HCT116 (cell line): Measurements from ENCODE around the gene NECAB2. TPM values are rescaled to one million over a fixed set of nuclear protein-coding genes. Genes with fewer than 3 reads are reported as not detected.

ENCODE experiments used
- ATAC-seq: fragments of 200-7000 bp; cut with Tn5 transposase; 2 replicates; pipeline ENCODE4 v1.9.1; 2020; ENCODE audit warnings: mild to moderate bottlenecking, moderate library complexity
- BruUV-seq: library from RNA; stranded (reverse); fragments of 400-500 nt; replicated peaks from 2 replicates; lab custom pipeline; 2021; lab: Mats Ljungman, UMichigan
- CTCF ChIA-PET: fragments of 300-600 bp; sonication (Branson Sonifier 250); formaldehyde crosslinking; loops from one replicate; lab custom pipeline; 2021; ENCODE audit warnings: antibody characterized with exemption; lab: Charles Lee
- POLR2A ChIA-PET: fragments of 300-600, 350-600 bp; sonication (Branson Sonifier 250); formaldehyde crosslinking; loops from one replicate; lab custom pipeline; 2021; ENCODE audit warnings: antibody characterized with exemption; lab: Charles Lee
- RAD21 ChIA-PET, 2 experiments: fragments of 300-600 bp; sonication (Branson Sonifier 250); formaldehyde crosslinking; loops; one replicate each; lab custom pipeline; 2023; ENCODE audit warnings: low total read pairs in 2 of 2; ENCODE audit not compliant: uncharacterized antibody in 2 of 2, unreplicated experiment in 2 of 2, low non-redundant PET in 1 of 2; lab: Charles Lee
- DNase-seq: peaks from one replicate; pipeline ENCODE4 v3.0.0-alpha.2; 2010; ENCODE audit warnings: low read depth, low spot score
- H2AFZ ChIP-seq: fragments of 200-600 bp; shearing (Covaris generic), sonication (generic); 2 replicates; pipeline ENCODE4 v1.6.1; 2017; ENCODE audit warnings: low read depth, mixed run types, mixed read lengths, antibody characterized with exemption, low read length; ENCODE audit not compliant: poor library complexity, severe bottlenecking
- H3K27ac ChIP-seq: 2 replicates; pipeline ENCODE4 v1.5.1; 2012; ENCODE audit warnings: low read depth, low read length
- H3K27me3 ChIP-seq: fragments of 200-600 bp; sonication (generic); 2 replicates; pipeline ENCODE4 v1.6.1; 2016; ENCODE audit warnings: mixed run types, low read length, mixed read lengths; ENCODE audit not compliant: insufficient read depth
- H3K36me3 ChIP-seq, 2 experiments: fragments of 200-500 bp in 1 of 2; fragments of 200-600 bp in 1 of 2; sonication (Bioruptor generic) in 1 of 2; sonication (generic) in 1 of 2; 2 replicates each; pipeline versions ENCODE4 v1.5.1 to v1.6.1; 2014 to 2016; ENCODE audit warnings: low read length in 2 of 2, inconsistent platforms in 1 of 2, mixed read lengths in 1 of 2, mixed run types in 1 of 2; ENCODE audit not compliant: insufficient read depth in 2 of 2, control insufficient read depth in 1 of 2
- H3K4me1 ChIP-seq, 2 experiments: fragments of 200-600 bp in 1 of 2; sonication (generic) in 1 of 2; 2 replicates each; pipeline versions ENCODE4 v1.5.1 to v1.6.1; 2012 to 2017; ENCODE audit warnings: low read length in 2 of 2, inconsistent platforms in 1 of 2, mild to moderate bottlenecking in 1 of 2, mixed read lengths in 1 of 2, mixed run types in 1 of 2, moderate library complexity in 1 of 2; ENCODE audit not compliant: insufficient read depth in 2 of 2, control insufficient read depth in 1 of 2
- H3K4me2 ChIP-seq: fragments of 200-600 bp; sonication (generic); 2 replicates; pipeline ENCODE4 v1.6.1; 2017; ENCODE audit warnings: mixed run types, low read length, mixed read lengths
- H3K4me3 ChIP-seq, 2 experiments: fragments of 200-600 bp in 1 of 2; sonication (generic) in 1 of 2; replicated peaks in 1 of 2; 2 replicates each; pipeline ENCODE4 v1.5.1; 2011 to 2016; ENCODE audit warnings: low read length in 2 of 2, control low read depth in 1 of 2, low read depth in 1 of 2, mild to moderate bottlenecking in 1 of 2, mixed read lengths in 1 of 2, mixed run types in 1 of 2
- H3K79me2 ChIP-seq: fragments of 200-600 bp; sonication (generic); 2 replicates; pipeline ENCODE4 v1.6.1; 2017; ENCODE audit warnings: mild to moderate bottlenecking, mixed run types, low read length, moderate library complexity, mixed read lengths; ENCODE audit not compliant: insufficient read depth
- H3K9ac ChIP-seq: fragments of 200-600 bp; sonication (generic); 2 replicates; pipeline ENCODE4 v1.6.1; 2016; ENCODE audit warnings: low read length, mixed read lengths
- H3K9me2 ChIP-seq: fragments of 200-600 bp; sonication (generic), shearing (Covaris generic); 2 replicates; pipeline ENCODE4 v1.6.1; 2017; ENCODE audit warnings: mixed run types, mild to moderate bottlenecking, moderate library complexity; ENCODE audit not compliant: insufficient read depth
- H3K9me3 ChIP-seq, 2 experiments: fragments of 200-500 bp in 1 of 2; fragments of 200-600 bp in 1 of 2; sonication (Bioruptor generic) in 1 of 2; sonication (generic) in 1 of 2; 2 replicates each; pipeline ENCODE4 v1.6.1; 2014 to 2017; ENCODE audit warnings: low read length in 2 of 2, mixed read lengths in 2 of 2, inconsistent platforms in 1 of 2, low read depth in 1 of 2, mild to moderate bottlenecking in 1 of 2, mixed run types in 1 of 2, moderate library complexity in 1 of 2; ENCODE audit not compliant: control insufficient read depth in 1 of 2, insufficient read depth in 1 of 2
- H4K20me1 ChIP-seq: fragments of 200-600 bp; sonication (generic), shearing (Covaris generic); 2 replicates; pipeline ENCODE4 v1.6.1; 2017; ENCODE audit warnings: mixed run types, mild to moderate bottlenecking, moderate library complexity; ENCODE audit not compliant: insufficient read depth
- CTCF ChIP-seq, 3 experiments: fragments of 200-600 bp in 1 of 3; sonication (generic) in 1 of 3; IDR thresholded peaks in 2 of 3; conservative IDR thresholded peaks in 1 of 3; 2 replicates each; pipeline ENCODE4 v1.5.1; 2012 to 2017; ENCODE audit warnings: low read depth in 2 of 3, low read length in 2 of 3, antibody characterized with exemption in 1 of 3, borderline replicate concordance in 1 of 3, control low read depth in 1 of 3, mild to moderate bottlenecking in 1 of 3, mixed read lengths in 1 of 3, mixed run types in 1 of 3, moderate library complexity in 1 of 3; ENCODE audit not compliant: insufficient read depth in 1 of 3
- SIN3A ChIP-seq: IDR thresholded peaks from 2 replicates; pipeline ENCODE4 v1.6.1; 2012; ENCODE audit warnings: low read depth
- SP1 ChIP-seq: IDR thresholded peaks from 2 replicates; pipeline ENCODE4 v1.6.1; 2012; ENCODE audit warnings: low read depth
- TCF7L2 ChIP-seq: IDR thresholded peaks from 2 replicates; pipeline ENCODE4 v1.7.0; 2011; ENCODE audit warnings: borderline replicate concordance, inconsistent platforms; ENCODE audit not compliant: insufficient read depth, insufficient read length; ENCODE audit errors: extremely low read depth
- YY1 ChIP-seq: IDR thresholded peaks from 2 replicates; pipeline ENCODE4 v1.6.1; 2011; ENCODE audit warnings: low read length, low read depth, moderate library complexity, mild to moderate bottlenecking; ENCODE audit not compliant: insufficient replicate concordance; ENCODE audit errors: extremely low read depth
- ZFX ChIP-seq: fragments of 450-650 bp; IDR thresholded peaks from 2 replicates; pipeline ENCODE4 v1.6.1; 2017
- intact Hi-C: fragments of 100-400 bp; cut with micrococcal nuclease; formaldehyde crosslinking; loops from 2 replicates; pipeline ENCODE4 v1.10.0; 2022
- total RNA-seq: library from RNA; stranded (reverse); gene quantifications from one replicate; pipeline ENCODE4 v1.2.1, GENCODE V29; 2021; ENCODE audit not compliant: unreplicated experiment

The NECAB2 gene
- total RNA-seq, 1 experiment from 2014 or later, result 0.61 TPM

GRCh38 chr16:84042308-84042878 is 74.3 kb downstream of the NECAB2 start, which contains the start of gene SLC38A8:
SLC38A8 (minus strand) TSS chr16:84042795; CDS start chr16:84042157, 638 bp downstream.
- DNase-seq, result no peak
- TF ChIP-seq SIN3A, result no peak
- no peak for TF ChIP-seq TCF7L2
- no peak for TF ChIP-seq ZFX
- no peak for TF ChIP-seq YY1
- no peak for TF ChIP-seq SP1
- no peak for TF ChIP-seq CTCF (IDR thresholded peaks at IDR 0.05 in 2 of 3, conservative IDR thresholded peaks at IDR 0.05 in 1 of 3; ENCODE audit: borderline replicate concordance in 1 of 3, insufficient read depth in 1 of 3, low read depth in 2 of 3, low read length in 2 of 3)
- TF ChIP-seq, all 23 proteins: peak for 0
- H3K27ac ChIP-seq, result no peak within 1 kb of the TSS
- no peaks in the 10 kb centered on the region for H3K9me3 ChIP-seq
- no peak within 1 kb of the TSS for H3K4me2 ChIP-seq
- H3K79me2 ChIP-seq, result no peaks in the 10 kb centered on the region
- no peak for ATAC-seq
- ChIA-PET CTCF (interaction anchor here (1.2 to 1.5 kb wide), 2 partner anchors 28 to 87 kb away, joined by 3 read pairs; no protein-coding TSS in a partner anchor), RAD21 (interaction anchor here in 1 of 2 experiments (2.1 kb wide), 1 partner anchor 86 kb away, joined by 7 read pairs; no protein-coding TSS in a partner anchor), POLR2A (interaction anchor here (2.0 kb wide), 1 partner anchor 28 kb away, joined by 7 read pairs; no protein-coding TSS in a partner anchor)
- H3K9me2 ChIP-seq, result no peaks in the 10 kb centered on the region
- H2AFZ ChIP-seq, result no peak within 1 kb of the TSS
- no peak within 1 kb of the TSS for H3K9ac ChIP-seq
- H3K4me3 ChIP-seq, result no peak within 1 kb of the TSS
- H3K4me1 ChIP-seq, result peaks cover 2 to 5% of the 10 kb centered on the region in 2 experiments; a peak in 1 of 4 replicates
- intact Hi-C loops, result no loop called here
- H4K20me1 ChIP-seq, result no peaks in the 10 kb centered on the region
- BruUV-seq, result no TSS peak
- H3K27me3 ChIP-seq, result no peaks in the 10 kb centered on the region; the same call in 1 of the 2 replicates
- no peaks in the 10 kb centered on the region for H3K36me3 ChIP-seq
